Endodermal cell (in vitro differentiated cells): ENCODE measurements around the gene NPC2. TPM values are rescaled to one million over a fixed set of nuclear protein-coding genes. Genes with fewer than 3 reads are reported as not detected.

Experiments
- DNase-seq: peaks from one replicate; pipeline ENCODE4 v3.0.0-alpha.2; 2017
- H3K27ac ChIP-seq: 2 replicates; pipeline ENCODE4 v1.5.1; 2013; ENCODE audit warnings: mild to moderate bottlenecking, low read depth, low read length, moderate library complexity
- H3K27me3 ChIP-seq: 2 replicates; pipeline ENCODE4 v1.6.1; 2013; ENCODE audit warnings: mild to moderate bottlenecking, low read length, moderate library complexity; ENCODE audit not compliant: insufficient read depth, control insufficient read depth, poor library complexity, severe bottlenecking
- H3K36me3 ChIP-seq: 2 replicates; pipeline ENCODE4 v1.7.0; 2013; ENCODE audit warnings: mild to moderate bottlenecking, low read length, moderate library complexity; ENCODE audit not compliant: control insufficient read depth, insufficient read depth
- H3K4me1 ChIP-seq: one replicate; pipeline ENCODE4 v1.7.0; 2013; ENCODE audit warnings: low read length; ENCODE audit not compliant: control insufficient read depth, insufficient read depth
- H3K4me3 ChIP-seq: 2 replicates; pipeline ENCODE4 v1.5.1; 2013; ENCODE audit warnings: mild to moderate bottlenecking, low read length, moderate library complexity
- H3K9ac ChIP-seq: 2 replicates; pipeline ENCODE4 v1.6.1; 2013; ENCODE audit warnings: mild to moderate bottlenecking, low read length, moderate library complexity; ENCODE audit not compliant: poor library complexity, severe bottlenecking; ENCODE audit errors: extremely low read depth
- H3K9me3 ChIP-seq: 2 replicates; pipeline ENCODE4 v1.6.1; 2013; ENCODE audit warnings: mild to moderate bottlenecking, low read length, moderate library complexity; ENCODE audit not compliant: control insufficient read depth
- H3K27ac Mint-ChIP-seq: 2 replicates; pipeline ENCODE4 v1.8.0; 2020; ENCODE audit warnings: mixed read lengths
- H3K27me3 Mint-ChIP-seq: 2 replicates; pipeline ENCODE4 v1.8.0; 2021; ENCODE audit warnings: mild to moderate bottlenecking, mixed read lengths; ENCODE audit not compliant: insufficient read depth
- H3K36me3 Mint-ChIP-seq: 2 replicates; pipeline ENCODE4 v1.8.0; 2020; ENCODE audit warnings: low read depth, mixed read lengths
- H3K4me1 Mint-ChIP-seq: 2 replicates; pipeline ENCODE4 v1.8.0; 2020; ENCODE audit warnings: mixed read lengths
- H3K4me3 Mint-ChIP-seq: 2 replicates; pipeline ENCODE4 v1.8.0; 2020; ENCODE audit warnings: mild to moderate bottlenecking, moderate library complexity, mixed read lengths
- H3K9me3 Mint-ChIP-seq: 2 replicates; pipeline ENCODE4 v1.8.0; 2020; ENCODE audit warnings: mild to moderate bottlenecking, mixed read lengths
- CTCF ChIP-seq: fragments of 200-600 bp; sonication (generic); conservative IDR thresholded peaks from 2 replicates; pipeline ENCODE4 v1.5.0; 2021; ENCODE audit warnings: antibody characterized with exemption, mild to moderate bottlenecking
- WGBS, 2 experiments: methylation state at CpG; one replicate each; pipeline versions ENCODE4 v1.1.5 to v1.1.7; 2013; ENCODE audit warnings: missing lambda C conversion rate in 2 of 2, mixed read lengths in 1 of 2; ENCODE audit not compliant: insufficient coverage in 1 of 2, insufficient read length in 1 of 2; 5-methylcytosine and 5-hydroxymethylcytosine counted together
- total RNA-seq, 2 donors: library from RNA; stranded (reverse); fragmentation: NEBNext Ultra II Directional in 1 of 2; extraction: Animal tissue kit (Norgen Biotek cat#: 25700) in 1 of 2; gene quantifications; 2 replicates in 1 of 2; 3 replicates in 1 of 2; pipeline ENCODE4 v1.2.1, GENCODE V29; 2021

The NPC2 gene
- total RNA-seq, 2 donors from 2014 or later = 279 to 462 TPM

- Mint-ChIP-seq H3K4me1 (peaks cover 16% of the 10 kb centered on the region), H3K4me3 (no peak overlapping the region), H3K9me3 (no peaks in the 10 kb centered on the region), H3K27me3 (no peaks in the 10 kb centered on the region), H3K27ac (peak overlapping the region; percentile 84), H3K36me3 (peaks cover 11% of the 10 kb centered on the region)
- Histone ChIP-seq H3K9me3 (no peaks in the 10 kb centered on the region), H3K36me3 (peaks cover 9% of the 10 kb centered on the region), H3K9ac (peak overlapping the region; percentile 39), H3K4me1 (peaks cover 4% of the 10 kb centered on the region), H3K4me3 (no peak overlapping the region), H3K27ac (peak overlapping the region; percentile 71), H3K27me3 (no peaks in the 10 kb centered on the region)
- 52% methylated on average over 8 to 16 of the region's 16 CpGs for WGBS, 2 experiments
- peak; percentile 85 for TF ChIP-seq CTCF
- peak; percentile 92 for DNase-seq
Measured at GRCh38 chr14:74501135-74501614, 8.1 kb upstream of the NPC2 start.

- Mint-ChIP-seq H3K9me3 (no peaks in the 10 kb centered on the region), H3K27me3 (no peaks in the 10 kb centered on the region), H3K36me3 (peaks cover 11% of the 10 kb centered on the region), H3K4me1 (peaks cover 16% of the 10 kb centered on the region), H3K4me3 (no peak overlapping the region), H3K27ac (peak overlapping the region; percentile 84)
- no peak overlapping the region for H3K4me3 ChIP-seq
- peak overlapping the region; percentile 71 for H3K27ac ChIP-seq
- peaks cover 15% of the 10 kb centered on the region for H3K36me3 ChIP-seq
- no peaks in the 10 kb centered on the region for H3K27me3 ChIP-seq
- peaks cover 4% of the 10 kb centered on the region for H3K4me1 ChIP-seq
- H3K9me3 ChIP-seq = no peaks in the 10 kb centered on the region
- peak overlapping the region; percentile 39 for H3K9ac ChIP-seq
- WGBS, 2 experiments = 54 to 76% methylated on average over 7 to 10 of the region's 10 CpGs
- peak; percentile 87 for DNase-seq
- no peak for TF ChIP-seq CTCF
Measured at GRCh38 chr14:74500417-74501134, 7.5 kb upstream of the NPC2 start.

- Mint-ChIP-seq H3K4me3 (no peak overlapping the region), H3K4me1 (peaks cover 13% of the 10 kb centered on the region), H3K36me3 (peaks cover 11% of the 10 kb centered on the region), H3K9me3 (no peaks in the 10 kb centered on the region), H3K27me3 (no peaks in the 10 kb centered on the region), H3K27ac (no peak overlapping the region)
- no peak overlapping the region for H3K27ac ChIP-seq
- DNase-seq = no peak
- no peaks in the 10 kb centered on the region for H3K9me3 ChIP-seq
- no peak overlapping the region for H3K9ac ChIP-seq
- no peaks in the 10 kb centered on the region for H3K27me3 ChIP-seq
- no peaks in the 10 kb centered on the region for H3K4me1 ChIP-seq
- TF ChIP-seq CTCF = no peak
- WGBS, 2 experiments = 97 to 100% methylated on average over 2 of the region's 2 CpGs
- H3K36me3 ChIP-seq = peaks cover 24% of the 10 kb centered on the region
- H3K4me3 ChIP-seq = peak overlapping the region; percentile 98
Measured at GRCh38 chr14:74495356-74495755, 2.3 kb upstream of the NPC2 start.
